Endometrial microvascular endothelial cells (primary cell): ENCODE results near the gene TNK2. TPM values are rescaled to one million over a fixed set of nuclear protein-coding genes. Genes with fewer than 3 reads are reported as not detected.
"Not testable (repeated sequence)": the region's sequence is repeated elsewhere in the genome, so short reads cannot be mapped to it uniquely, and the experiment has no call there.

Experiments used
- in situ Hi-C: cut with HindIII; loops from 2 replicates; pipeline ENCODE4 v1.10.0; 2017; ENCODE audit warnings: low sequenced_read_pairs, low pct_unique_long_range_greater_than_20kb; ENCODE audit errors: inconsistent ontology term
- total RNA-seq: library from RNA; depleted of rRNA; stranded (reverse); fragments of >200 nt; gene quantifications from one replicate; pipeline ENCODE4 v1.2.3, GENCODE V29; 2015; ENCODE audit errors: inconsistent ontology term

Gene TNK2
- total RNA-seq: 10.6 TPM

- in situ Hi-C loops: no loop called here
These were observed at the start of gene TNK2 for GRCh38 chr3:195907934-195908693. Gene TNK2 (minus strand): TSS chr3:195908551. CDS start chr3:195888588, 19,963 bp downstream.

GRCh38 chr3:195956577-195956976, 48.2 kb upstream of the TNK2 start:
- in situ Hi-C loops: no loop called here

- in situ Hi-C loops: not testable (repeated sequence)
These were observed 47.1 kb upstream of the TNK2 start for GRCh38 chr3:195955416-195955841.

- in situ Hi-C loops: not testable (repeated sequence)
These were observed 46.4 kb upstream of the TNK2 start for GRCh38 chr3:195954752-195955119.

GRCh38 chr3:195954052-195954751, 45.9 kb upstream of the TNK2 start:
- in situ Hi-C loops: not testable (repeated sequence)

GRCh38 chr3:195952590-195952989, 44.2 kb upstream of the TNK2 start:
- in situ Hi-C loops: not testable (repeated sequence)

- in situ Hi-C loops: not testable (repeated sequence)
These were observed 43.3 kb upstream of the TNK2 start for GRCh38 chr3:195951443-195952177.

GRCh38 chr3:195950731-195951130, 42.4 kb upstream of the TNK2 start:
- in situ Hi-C loops: not testable (repeated sequence)

GRCh38 chr3:195950164-195950563, 41.8 kb upstream of the TNK2 start:
- in situ Hi-C loops: not testable (repeated sequence)

GRCh38 chr3:195946910-195947699, 38.8 kb upstream of the TNK2 start:
- in situ Hi-C loops: not testable (repeated sequence)

- in situ Hi-C loops: not testable (repeated sequence)
These were observed 33.0 kb upstream of the TNK2 start for GRCh38 chr3:195941265-195941815.

- in situ Hi-C loops: not testable (repeated sequence)
These were observed 32.5 kb upstream of the TNK2 start for GRCh38 chr3:195940806-195941205.

- in situ Hi-C loops: not testable (repeated sequence)
These were observed 31.4 kb upstream of the TNK2 start for GRCh38 chr3:195939526-195940470.

GRCh38 chr3:195933044-195933430, 24.7 kb upstream of the TNK2 start:
- in situ Hi-C loops: not testable (repeated sequence)

GRCh38 chr3:195932418-195933043, 24.2 kb upstream of the TNK2 start:
- in situ Hi-C loops: no loop called here

GRCh38 chr3:195931582-195932273, 23.4 kb upstream of the TNK2 start:
- in situ Hi-C loops: no loop called here

GRCh38 chr3:195929452-195929851, 21.1 kb upstream of the TNK2 start:
- in situ Hi-C loops: no loop called here
